CD14-positive monocyte (primary cell): ENCODE results near the gene AMER3. TPM values are rescaled to one million over a fixed set of nuclear protein-coding genes. Genes with fewer than 3 reads are reported as not detected.

ENCODE experiments used
- DNase-seq, 3 donors: peaks; one replicate each; pipeline ENCODE4 v3.0.0-alpha.2; 2011 to 2022
- H2AFZ ChIP-seq: 2 replicates; pipeline ENCODE4 v1.6.0; 2012; ENCODE audit warnings: mild to moderate bottlenecking, low read depth, low read length, inconsistent platforms; ENCODE audit not compliant: insufficient read depth, poor library complexity, severe bottlenecking
- H3K27ac ChIP-seq, 2 donors: 1 replicate in 1 of 2; 2 replicates in 1 of 2; pipeline ENCODE4 v1.5.1; 2012 to 2013; ENCODE audit warnings: low read length in 2 of 2, control low read depth in 1 of 2, inconsistent platforms in 1 of 2, low read depth in 1 of 2, mild to moderate bottlenecking in 1 of 2
- H3K27me3 ChIP-seq, 2 donors: one replicate each; pipeline versions ENCODE4 v1.6.0 to v1.6.1; 2011 to 2013; ENCODE audit warnings: low read length in 2 of 2; ENCODE audit not compliant: control insufficient read depth in 2 of 2, insufficient read depth in 2 of 2
- H3K36me3 ChIP-seq, 2 donors: replicated peaks in 1 of 2; 1 replicate in 1 of 2; 2 replicates in 1 of 2; pipeline versions ENCODE4 v1.5.1 to v1.6.1; 2012 to 2013; ENCODE audit warnings: low read length in 2 of 2, control low read depth in 1 of 2, inconsistent platforms in 1 of 2, mild to moderate bottlenecking in 1 of 2; ENCODE audit not compliant: insufficient read depth in 2 of 2, control insufficient read depth in 1 of 2
- H3K4me1 ChIP-seq, 2 donors: 1 replicate in 1 of 2; 2 replicates in 1 of 2; pipeline versions ENCODE4 v1.5.1 to v1.6.1; 2012 to 2013; ENCODE audit warnings: low read length in 2 of 2, control low read depth in 1 of 2, inconsistent platforms in 1 of 2, mild to moderate bottlenecking in 1 of 2, moderate library complexity in 1 of 2; ENCODE audit not compliant: insufficient read depth in 2 of 2, control insufficient read depth in 1 of 2
- H3K4me2 ChIP-seq: replicated peaks from 2 replicates; pipeline ENCODE3; 2012; ENCODE audit warnings: low read length, moderate library complexity, mild to moderate bottlenecking; ENCODE audit not compliant: poor library complexity, severe bottlenecking; ENCODE audit errors: extremely low read depth
- H3K4me3 ChIP-seq, 3 experiments: fragments of 200-600 bp in 1 of 3; sonication (generic) in 1 of 3; replicated peaks in 1 of 3; 1 replicate in 2 of 3; 2 replicates in 1 of 3; pipeline ENCODE4 v1.5.1; 2011 to 2013; ENCODE audit warnings: low read length in 3 of 3, mild to moderate bottlenecking in 3 of 3, control low read depth in 2 of 3, low read depth in 2 of 3, inconsistent platforms in 1 of 3, moderate library complexity in 1 of 3
- H3K79me2 ChIP-seq: 2 replicates; pipeline ENCODE4 v1.6.0; 2012; ENCODE audit warnings: mild to moderate bottlenecking, control low read depth, inconsistent platforms, low read length, moderate library complexity; ENCODE audit not compliant: insufficient read depth
- H3K9ac ChIP-seq: 2 replicates; pipeline ENCODE4 v1.6.0; 2017; ENCODE audit warnings: low read length, mild to moderate bottlenecking; ENCODE audit not compliant: insufficient read depth, poor library complexity, severe bottlenecking
- H3K9me3 ChIP-seq, 2 donors: replicated peaks in 1 of 2; 1 replicate in 1 of 2; 2 replicates in 1 of 2; pipeline versions ENCODE4 v1.5.1 to v1.6.1; 2012 to 2013; ENCODE audit warnings: low read length in 2 of 2, control low read depth in 1 of 2; ENCODE audit not compliant: control insufficient read depth in 1 of 2, insufficient read depth in 1 of 2
- H4K20me1 ChIP-seq: 2 replicates; pipeline ENCODE4 v1.6.0; 2012; ENCODE audit warnings: mild to moderate bottlenecking, low read length, control low read depth, moderate library complexity; ENCODE audit not compliant: insufficient read depth
- H3K27ac Mint-ChIP-seq, 7 donors: one replicate each; pipeline ENCODE4 v1.8.0; 2020; ENCODE audit warnings: mild to moderate bottlenecking in 7 of 7, mixed read lengths in 7 of 7, moderate library complexity in 6 of 7, inconsistent platforms in 2 of 7
- H3K27me3 Mint-ChIP-seq, 3 donors: one replicate each; pipeline ENCODE4 v1.8.0; 2021 to 2022; ENCODE audit warnings: low read depth in 3 of 3, mild to moderate bottlenecking in 3 of 3, mixed read lengths in 3 of 3, moderate library complexity in 3 of 3, inconsistent platforms in 1 of 3
- H3K36me3 Mint-ChIP-seq, 2 donors: one replicate each; pipeline ENCODE4 v1.8.0; 2020; ENCODE audit warnings: mixed read lengths in 2 of 2, inconsistent platforms in 1 of 2, mild to moderate bottlenecking in 1 of 2
- H3K4me1 Mint-ChIP-seq: one replicate; pipeline ENCODE4 v1.8.0; 2020; ENCODE audit warnings: mild to moderate bottlenecking, mixed read lengths
- H3K4me3 Mint-ChIP-seq, 2 donors: one replicate each; pipeline ENCODE4 v1.8.0; 2020; ENCODE audit warnings: mild to moderate bottlenecking in 2 of 2, mixed read lengths in 2 of 2, moderate library complexity in 1 of 2
- H3K9me3 Mint-ChIP-seq, 7 donors: one replicate each; pipeline ENCODE4 v1.8.0; 2020 to 2022; ENCODE audit warnings: mixed read lengths in 7 of 7, mild to moderate bottlenecking in 6 of 7, moderate library complexity in 6 of 7, inconsistent platforms in 2 of 7
- CTCF ChIP-seq: fragments of 200-600 bp; IDR thresholded peaks from one replicate; pipeline ENCODE4 v1.8.0; 2022; ENCODE audit warnings: antibody characterized with exemption, mild to moderate bottlenecking
- WGBS: methylation state at CpG from one replicate; pipeline ENCODE4 v1.1.5; 2013; ENCODE audit warnings: missing lambda C conversion rate; ENCODE audit not compliant: insufficient coverage; 5-methylcytosine and 5-hydroxymethylcytosine counted together
- intact Hi-C, 2 donors: fragments of 100-400 bp; cut with micrococcal nuclease; formaldehyde crosslinking; loops; one replicate each; pipeline versions ENCODE4 v1.15.0 to v1.15.1; 2023
- polyA plus RNA-seq, 3 donors: library from polyadenylated mRNA; depleted of rRNA in 1 of 3; unstranded in 2 of 3; stranded (reverse) in 1 of 3; fragments of 300-500 nt in 2 of 3; fragments of >200 nt in 1 of 3; fragmentation: Illumina TruSeq in 2 of 3; gene quantifications; 1 replicate in 2 of 3; 2 replicates in 1 of 3; pipeline ENCODE4 v1.2.3, GENCODE V29; 2012 to 2021

Gene AMER3
- polyA plus RNA-seq, 3 donors: not detected

GRCh38 chr2:130720036-130720435 is 35.3 kb upstream of the AMER3 start:
- Histone ChIP-seq H3K27me3 (no peaks in the 10 kb centered on the region), H3K4me2 (no peak overlapping the region), H2AFZ (no peak overlapping the region), H4K20me1 (no peaks in the 10 kb centered on the region), H3K9ac (no peak overlapping the region), H3K9me3 (peaks cover 0 to 3% of the 10 kb centered on the region in 2 donors), H3K27ac (no peak overlapping the region), H3K36me3 (no peaks in the 10 kb centered on the region), H3K4me3 (no peak overlapping the region), H3K4me1 (no peaks in the 10 kb centered on the region), H3K79me2 (no peaks in the 10 kb centered on the region)
- Mint-ChIP-seq H3K36me3 (no peaks in the 10 kb centered on the region), H3K4me1 (no peaks in the 10 kb centered on the region), H3K27me3 (peaks cover 0 to 1% (median 1%) of the 10 kb centered on the region in 3 donors), H3K9me3 (peaks cover 2 to 11% (median 3%) of the 10 kb centered on the region in 7 donors), H3K27ac (no peak overlapping the region), H3K4me3 (no peak overlapping the region)
- no peak for TF ChIP-seq CTCF
- intact Hi-C loops: no loop called here
- DNase-seq: no peak
- WGBS: 96% methylated on average over 7 of the region's 8 CpGs

- no peak overlapping the region for H3K9ac ChIP-seq
- H3K4me2 ChIP-seq: no peak overlapping the region
- intact Hi-C loops: no loop called here
- WGBS: no CpG with 5 or more reads among the region's 3 CpGs
- no peak for DNase-seq
- no peak overlapping the region for H3K4me3 ChIP-seq
- H3K4me1 ChIP-seq: no peaks in the 10 kb centered on the region
- H2AFZ ChIP-seq: no peak overlapping the region
- Mint-ChIP-seq H3K27me3 (peaks cover 1 to 2% (median 1%) of the 10 kb centered on the region in 3 donors), H3K9me3 (peaks cover 2 to 11% (median 3%) of the 10 kb centered on the region in 7 donors), H3K4me3 (no peak overlapping the region), H3K27ac (no peak overlapping the region), H3K36me3 (no peaks in the 10 kb centered on the region), H3K4me1 (no peaks in the 10 kb centered on the region)
- H3K9me3 ChIP-seq: peaks cover 0 to 3% of the 10 kb centered on the region in 2 donors
- peaks cover 0 to 2% of the 10 kb centered on the region in 2 donors for H3K27me3 ChIP-seq
- no peaks in the 10 kb centered on the region for H4K20me1 ChIP-seq
- no peaks in the 10 kb centered on the region for H3K79me2 ChIP-seq
- no peak for TF ChIP-seq CTCF
- no peaks in the 10 kb centered on the region for H3K36me3 ChIP-seq
- no peak overlapping the region for H3K27ac ChIP-seq
Measured at GRCh38 chr2:130720528-130720927, 34.8 kb upstream of the AMER3 start.
